H1 (cell line): ENCODE data around the gene SNAI1. TPM values are rescaled to one million over a fixed set of nuclear protein-coding genes. Genes with fewer than 3 reads are reported as not detected.

Experiments
- CTCF ChIA-PET: fragments of 300-600 bp; sonication (Branson Sonifier 250); formaldehyde crosslinking; loops from one replicate; lab custom pipeline; 2021; ENCODE audit not compliant: partially characterized antibody; lab: Charles Lee
- POLR2A ChIA-PET: fragments of 300-600 bp; sonication (Branson Sonifier 250); formaldehyde crosslinking; loops from one replicate; lab custom pipeline; 2021; ENCODE audit warnings: inconsistent platforms; ENCODE audit not compliant: partially characterized antibody; lab: Charles Lee
- DNase-seq, 2 experiments: peaks; one replicate each; pipeline versions ENCODE4 v3.0.0 to v3.0.0-alpha.2; 2010 to 2022; ENCODE audit warnings: low spot score in 2 of 2, low read depth in 1 of 2, mixed read lengths in 1 of 2
- FAIRE-seq: peaks from 2 replicates; lab custom pipeline; 2011; peaks lifted over from hg19 to GRCh38; lab: Jason Lieb, UNC
- H2AFZ ChIP-seq: 2 replicates; pipeline ENCODE4 v1.8.1; 2012; ENCODE audit warnings: low read length, inconsistent platforms
- H2AK5ac ChIP-seq: 2 replicates; pipeline ENCODE4 v1.6.1; 2013; ENCODE audit warnings: low read depth, low read length
- H2BK120ac ChIP-seq: replicated peaks from 2 replicates; pipeline ENCODE3; 2013; ENCODE audit warnings: low read depth, low read length, inconsistent platforms
- H2BK12ac ChIP-seq: 2 replicates; pipeline ENCODE4 v1.6.1; 2013; ENCODE audit warnings: low read depth, low read length
- H2BK15ac ChIP-seq: 2 replicates; pipeline ENCODE4 v1.6.1; 2013; ENCODE audit warnings: low read length
- H2BK20ac ChIP-seq: 2 replicates; pipeline ENCODE4 v1.6.1; 2013; ENCODE audit warnings: low read length
- H2BK5ac ChIP-seq: 2 replicates; pipeline ENCODE4 v1.6.1; 2013; ENCODE audit warnings: low read depth, low read length
- H3K14ac ChIP-seq: 2 replicates; pipeline ENCODE4 v1.6.1; 2013; ENCODE audit warnings: inconsistent platforms; ENCODE audit not compliant: insufficient read length
- H3K18ac ChIP-seq: 2 replicates; pipeline ENCODE4 v1.6.1; 2013; ENCODE audit warnings: low read length; ENCODE audit errors: extremely low read depth
- H3K23ac ChIP-seq: 2 replicates; pipeline ENCODE4 v1.6.1; 2013; ENCODE audit warnings: inconsistent platforms; ENCODE audit not compliant: insufficient read length
- H3K23me2 ChIP-seq: 2 replicates; pipeline ENCODE4 v1.6.1; 2013; ENCODE audit warnings: low read depth, low read length
- H3K27ac ChIP-seq: 2 replicates; pipeline ENCODE4 v1.6.1; 2011; ENCODE audit warnings: low read depth, low read length, inconsistent platforms
- H3K27me3 ChIP-seq, 4 experiments: replicated peaks in 1 of 4; 1 replicate in 1 of 4; 2 replicates in 3 of 4; pipeline versions ENCODE4 v1.6.1 to v1.8.1; 2011 to 2013; ENCODE audit warnings: low read length in 3 of 4, mild to moderate bottlenecking in 3 of 4, inconsistent platforms in 2 of 4, mixed read lengths in 2 of 4, moderate library complexity in 1 of 4; ENCODE audit not compliant: control insufficient read depth in 3 of 4, insufficient read depth in 3 of 4; ENCODE audit errors: extremely low read depth in 1 of 4
- H3K36me3 ChIP-seq, 4 experiments: 2 replicates each; pipeline versions ENCODE4 v1.6.1 to v1.8.1; 2011 to 2013; ENCODE audit warnings: mild to moderate bottlenecking in 4 of 4, low read length in 3 of 4, moderate library complexity in 2 of 4, control low read depth in 1 of 4, inconsistent platforms in 1 of 4; ENCODE audit not compliant: insufficient read depth in 4 of 4, control insufficient read depth in 2 of 4
- H3K4ac ChIP-seq: replicated peaks from 2 replicates; pipeline ENCODE3; 2013; ENCODE audit warnings: low read length, low read depth, mixed read lengths, inconsistent platforms; ENCODE audit not compliant: insufficient read length
- H3K4me1 ChIP-seq, 4 experiments: replicated peaks in 1 of 4; 1 replicate in 1 of 4; 2 replicates in 3 of 4; pipeline versions ENCODE4 v1.6.1 to v1.8.1; 2011 to 2013; ENCODE audit warnings: low read length in 3 of 4, inconsistent platforms in 2 of 4, mixed read lengths in 1 of 4; ENCODE audit not compliant: insufficient read depth in 4 of 4, control insufficient read depth in 3 of 4
- H3K4me2 ChIP-seq, 2 experiments: 2 replicates each; pipeline versions ENCODE4 v1.6.1 to v1.8.1; 2011 to 2013; ENCODE audit warnings: low read depth in 2 of 2, low read length in 2 of 2, control low read depth in 1 of 2, inconsistent platforms in 1 of 2, mild to moderate bottlenecking in 1 of 2; ENCODE audit not compliant: insufficient read depth in 1 of 2
- H3K4me3 ChIP-seq, 4 experiments: fragments of 200-600, 300-600 bp in 1 of 4; sonication (generic), shearing (Covaris generic), sonication (Bioruptor Twin) in 1 of 4; 2 replicates each; pipeline versions ENCODE4 v1.5.1 to v1.8.1; 2011 to 2016; ENCODE audit warnings: low read length in 4 of 4, low read depth in 3 of 4, control low read depth in 2 of 4, inconsistent platforms in 2 of 4, mild to moderate bottlenecking in 2 of 4, mixed read lengths in 1 of 4, moderate library complexity in 1 of 4; ENCODE audit not compliant: insufficient read depth in 2 of 4; ENCODE audit errors: extremely low read depth in 1 of 4
- H3K56ac ChIP-seq: replicated peaks from 2 replicates; pipeline ENCODE3; 2013; ENCODE audit warnings: low read depth, mild to moderate bottlenecking, mixed read lengths, low read length, inconsistent platforms; ENCODE audit not compliant: insufficient read length
- H3K79me1 ChIP-seq: 2 replicates; pipeline ENCODE4 v1.6.1; 2013; ENCODE audit warnings: low read depth, low read length, control low read depth
- H3K79me2 ChIP-seq, 2 experiments: 2 replicates each; pipeline versions ENCODE4 v1.6.1 to v1.8.1; 2012 to 2013; ENCODE audit warnings: low read length in 2 of 2, mild to moderate bottlenecking in 2 of 2, inconsistent platforms in 1 of 2; ENCODE audit not compliant: insufficient read depth in 2 of 2, control insufficient read depth in 1 of 2
- H3K9ac ChIP-seq, 4 experiments: replicated peaks in 1 of 4; 1 replicate in 1 of 4; 2 replicates in 3 of 4; pipeline versions ENCODE4 v1.6.1 to v1.8.1; 2011 to 2013; ENCODE audit warnings: low read depth in 3 of 4, low read length in 3 of 4, control low read depth in 2 of 4, mild to moderate bottlenecking in 2 of 4, moderate library complexity in 2 of 4, inconsistent platforms in 1 of 4; ENCODE audit errors: extremely low read depth in 1 of 4
- H3K9me3 ChIP-seq, 2 experiments: 2 replicates each; pipeline versions ENCODE4 v1.6.1 to v1.8.1; 2012 to 2013; ENCODE audit warnings: mild to moderate bottlenecking in 2 of 2, moderate library complexity in 2 of 2, control low read depth in 1 of 2, inconsistent platforms in 1 of 2, low read depth in 1 of 2, low read length in 1 of 2, mixed read lengths in 1 of 2; ENCODE audit not compliant: insufficient read depth in 2 of 2
- H4K20me1 ChIP-seq, 2 experiments: replicated peaks in 1 of 2; 2 replicates each; pipeline versions ENCODE3 to v1.8.1; 2011 to 2013; ENCODE audit warnings: inconsistent platforms in 2 of 2, low read length in 2 of 2, mild to moderate bottlenecking in 1 of 2; ENCODE audit not compliant: insufficient read depth in 2 of 2, control insufficient read depth in 1 of 2
- H4K5ac ChIP-seq: 2 replicates; pipeline ENCODE4 v1.6.1; 2013; ENCODE audit warnings: low read length, low read depth, mixed read lengths, inconsistent platforms; ENCODE audit not compliant: insufficient read length
- H4K8ac ChIP-seq: 2 replicates; pipeline ENCODE4 v1.8.0; 2013; ENCODE audit warnings: mild to moderate bottlenecking, moderate library complexity, low read length, inconsistent platforms; ENCODE audit not compliant: insufficient read depth; ENCODE audit errors: extremely low read depth
- H4K91ac ChIP-seq: replicated peaks from 2 replicates; pipeline ENCODE3; 2013; ENCODE audit warnings: low read length, mixed read lengths, inconsistent platforms; ENCODE audit not compliant: insufficient read length
- GTF2F1 ChIP-seq: IDR thresholded peaks from 2 replicates; pipeline ENCODE4 v1.6.1; 2012; ENCODE audit warnings: low read depth, low read length, improper control_type of control experiment, borderline replicate concordance
- POLR2AphosphoS5 ChIP-seq: IDR thresholded peaks from 2 replicates; pipeline ENCODE4 v1.6.1; 2011; ENCODE audit warnings: low read depth, low read length
- POU5F1 ChIP-seq: IDR thresholded peaks from 2 replicates; pipeline ENCODE4 v1.6.1; 2011; ENCODE audit warnings: low read depth, mild to moderate bottlenecking, low read length, moderate library complexity
- SP2 ChIP-seq: IDR thresholded peaks from 2 replicates; pipeline ENCODE4 v1.6.1; 2012; ENCODE audit warnings: mild to moderate bottlenecking, low read length, inconsistent platforms
- TEAD4 ChIP-seq: IDR thresholded peaks from 2 replicates; pipeline ENCODE4 v1.6.1; 2012; ENCODE audit warnings: low read depth, low read length, inconsistent platforms, mixed read lengths
- WGBS, 2 experiments: shearing (Covaris generic) in 1 of 2; methylation state at CpG; one replicate each; pipeline versions ENCODE4 v1.1.6 to v1.1.7; 2013 to 2015; ENCODE audit warnings: low lambda C conversion rate in 2 of 2, mixed read lengths in 2 of 2, inconsistent platforms in 1 of 2, low coverage in 1 of 2, missing lambda C conversion rate in 1 of 2; ENCODE audit not compliant: insufficient replicate concordance in 2 of 2, insufficient coverage in 1 of 2, insufficient read length in 1 of 2; ENCODE audit errors: extremely low coverage in 1 of 2, missing lambda C conversion rate in 1 of 2; 5-methylcytosine and 5-hydroxymethylcytosine counted together
- polyA plus RNA-seq, 7 experiments: library from polyadenylated mRNA; depleted of rRNA in 3 of 7; stranded (reverse) in 5 of 7; unstranded in 2 of 7; fragments of >200 nt in 5 of 7; fragments of 200-250 nt in 2 of 7; gene quantifications; 1 replicate in 5 of 7; 2 replicates in 1 of 7; 4 replicates in 1 of 7; pipeline versions ENCODE4 v1.2.1 to v1.2.3, GENCODE V29; 2011 to 2013; ENCODE audit warnings: missing spikeins in 2 of 7, mixed read lengths in 2 of 7
- total RNA-seq: library from RNA; stranded (reverse); fragmentation: NEBNext Ultra II Directional; extraction: Animal tissue kit (Norgen Biotek cat#: 25700); gene quantifications from 2 replicates; pipeline ENCODE4 v1.2.1, GENCODE V29; 2021

Gene SNAI1
- total and polyA plus RNA-seq, 2 of the 8 experiments (the other 6 are each of a cell fraction or from before 2014, with no cell fraction given), result 6.5 to 8.0 TPM

DNA sequence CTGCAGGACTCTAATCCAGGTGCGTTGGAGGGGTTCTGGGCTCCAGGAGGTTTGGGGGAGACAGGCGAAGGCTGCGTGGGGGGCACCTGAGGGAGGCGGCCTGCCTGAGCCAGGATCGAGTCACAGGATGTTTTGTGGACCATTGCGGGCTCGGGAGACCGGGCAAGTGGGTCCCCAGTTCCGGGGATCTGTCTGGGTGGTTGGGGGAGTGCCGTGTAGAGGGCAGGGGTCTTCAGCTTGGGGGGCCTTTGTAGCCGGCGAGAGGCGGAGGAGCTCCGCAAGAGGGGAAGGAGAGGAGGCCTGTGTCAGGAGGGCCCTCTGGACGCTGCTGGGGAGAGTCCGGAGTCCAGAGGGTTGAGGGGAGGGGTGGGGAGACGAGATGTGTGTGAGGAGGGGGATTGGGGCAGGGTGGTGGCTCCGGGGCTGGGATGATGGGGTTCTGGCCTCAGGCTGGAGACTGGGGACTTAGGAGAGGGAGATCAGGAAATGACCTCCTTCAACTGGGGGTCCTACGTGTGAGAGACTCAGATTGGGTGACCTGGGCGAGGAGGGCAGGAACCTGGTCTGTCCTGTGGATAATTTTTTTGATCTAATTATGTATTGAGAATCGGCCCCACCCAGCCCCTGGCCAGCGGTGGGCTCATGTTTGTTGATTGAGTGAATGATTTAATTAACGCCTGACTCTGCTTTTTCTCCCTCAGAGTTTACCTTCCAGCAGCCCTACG lies 505 bp downstream of the SNAI1 start:
- Histone ChIP-seq H3K4me3 (peak overlapping the region; percentile 60 to 93 (median 73)), H2BK12ac (no peak overlapping the region), H3K4me1 (peaks cover 9 to 51% (median 36%) of the 10 kb centered on the region in 4 experiments), H3K79me2 (peaks cover 0 to 8% of the 10 kb centered on the region in 2 experiments; a peak in 2 of 4 replicates), H2BK120ac (no peak overlapping the region), H2BK15ac (no peak overlapping the region), H3K79me1 (peaks cover 2% of the 10 kb centered on the region; the same call in 1 of the 2 replicates), H3K18ac (no peak overlapping the region; the same call in 1 of the 2 replicates), H3K4me2 (peak overlapping the region; percentile 78 to 100), H2AFZ (no peak overlapping the region), H3K27ac (0 out of 2 replicates have a peak overlapping the region, but pooled peaks have one; percentile 31), H2BK20ac (no peak overlapping the region), H3K36me3 (peaks cover 0 to 20% (median 0%) of the 10 kb centered on the region in 4 experiments; a peak in 1 of 8 replicates), H3K27me3 (peaks cover 0 to 17% (median 15%) of the 10 kb centered on the region in 4 experiments; a peak in 6 of 7 replicates), H2AK5ac (no peak overlapping the region), H3K14ac (no peak overlapping the region), H4K91ac (no peak overlapping the region), H4K8ac (no peak overlapping the region), H3K4ac (peak overlapping the region; percentile 24), H4K5ac (peak overlapping the region; percentile 49), H3K56ac (peak overlapping the region; percentile 52), H4K20me1 (peaks cover 2 to 4% of the 10 kb centered on the region in 2 experiments), H3K23ac (no peak overlapping the region), H3K9me3 (no peaks in the 10 kb centered on the region), H3K9ac (peak overlapping the region; percentile 62 to 77 (median 67)), H3K23me2 (peaks cover 12% of the 10 kb centered on the region), H2BK5ac (no peak overlapping the region)
- ChIA-PET POLR2A (interaction anchor here (0.5 to 15.6 kb wide), 33 partner anchors 9 to 1165 kb away, joined by 3 to 287 read pairs (median 4); partner anchors contain the start of genes PEDS1 and RNF114), CTCF (interaction anchor here (0.7 to 21.7 kb wide), 6 partner anchors 18 to 196 kb away, joined by 3 to 514 read pairs (median 4); no protein-coding TSS in a partner anchor)
- 28% methylated on average over 18 of the region's 24 CpGs; no CpG with 5 or more reads in 1 of the 2 experiments for WGBS, 2 experiments
- FAIRE-seq (no peak), DNase-seq (no peak)
- TF ChIP-seq GTF2F1 (no peak), SP2 (no peak), TEAD4 (no peak), POU5F1 (no peak), POLR2AphosphoS5 (no peak)
